HG02678 (cell line): ENCODE data around the gene PRR11.
A peak's percentile ranks its signal among the peaks of the same experiment; 100 is the strongest.
"Not testable (repeated sequence)": the region's sequence is repeated elsewhere in the genome, so short reads cannot be mapped to it uniquely, and the experiment has no call there.

ENCODE experiments used
- ATAC-seq: cut with Tn5 transposase; IDR thresholded peaks from one replicate; pipeline ENCODE4 v1.9.1; 2021; ENCODE audit warnings: mild to moderate bottlenecking, moderate library complexity; ENCODE audit not compliant: unreplicated experiment

PRR11 gene

GRCh38 chr17:59202320-59202719, 46.8 kb downstream of the PRR11 start:
- no peak for ATAC-seq

GRCh38 chr17:59219370-59219769, 63.8 kb downstream of the PRR11 start:
- no peak for ATAC-seq

- no peak for ATAC-seq
These were observed 64.4 kb downstream of the PRR11 start for GRCh38 chr17:59219992-59220327.

- ATAC-seq = peak; percentile 93
These were observed 65.0 kb downstream of the PRR11 start, which contains the start of gene GDPD1 for GRCh38 chr17:59220328-59221158. GDPD1 (plus strand) TSS chr17:59220511; CDS start chr17:59220610, 99 bp downstream.

GRCh38 chr17:59221159-59221847, 65.8 kb downstream of the PRR11 start:
- ATAC-seq = no peak

- no peak for ATAC-seq
These were observed 68.3 kb downstream of the PRR11 start for GRCh38 chr17:59223813-59224212.

- not testable (repeated sequence) for ATAC-seq
These were observed 73.0 kb downstream of the PRR11 start for GRCh38 chr17:59228588-59228987.

GRCh38 chr17:59230764-59231163, 75.2 kb downstream of the PRR11 start:
- no peak for ATAC-seq

GRCh38 chr17:59234631-59235030, 79.1 kb downstream of the PRR11 start:
- no peak for ATAC-seq

- no peak for ATAC-seq
These were observed 83.4 kb downstream of the PRR11 start for GRCh38 chr17:59238906-59239305.

GRCh38 chr17:59244081-59244480, 88.5 kb downstream of the PRR11 start:
- no peak for ATAC-seq
